NAMALWA (cell line): ENCODE measurements around the gene VSIR.

Source experiments
- DNase-seq: peaks from one replicate; pipeline ENCODE4 v3.0.0-alpha.2; 2015; ENCODE audit warnings: low spot score

The VSIR gene

DNA sequence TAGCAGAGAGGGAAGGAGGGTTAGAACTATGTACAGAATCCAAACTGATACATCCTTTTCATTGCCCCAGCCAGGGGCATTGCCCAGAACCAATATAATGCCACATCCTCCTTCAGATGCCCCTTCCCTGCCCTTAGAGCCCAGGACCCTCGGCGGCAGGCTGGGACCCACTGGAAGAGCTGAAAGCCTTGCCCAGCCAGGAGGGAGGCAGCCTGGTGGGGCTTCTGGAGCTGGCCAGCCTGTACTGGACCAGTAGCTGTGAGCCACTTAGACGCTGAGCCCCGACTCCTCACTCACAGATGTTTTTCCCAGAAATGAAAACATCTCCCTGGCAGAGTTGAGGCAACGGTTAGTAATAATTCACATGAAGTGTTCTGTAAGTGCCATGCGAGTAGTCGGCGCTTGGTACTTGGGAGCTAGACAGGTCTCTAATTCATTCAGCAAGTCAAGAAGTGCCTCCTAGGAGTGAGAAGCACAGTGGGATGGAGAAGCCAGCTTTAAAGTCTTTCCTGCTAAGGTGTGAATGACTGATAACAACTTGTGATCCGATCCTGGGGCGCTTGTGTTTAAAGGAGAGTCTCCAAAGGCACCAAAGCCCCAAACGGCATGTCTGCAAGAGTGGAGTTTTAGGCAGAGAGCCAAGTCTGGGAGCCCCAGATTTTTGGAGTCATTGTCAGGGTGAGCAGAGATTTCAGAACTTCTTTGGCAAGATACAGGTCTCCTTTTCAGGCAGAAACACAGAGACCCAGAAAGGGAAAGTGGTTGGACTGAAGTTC is 9.8 kb downstream of the VSIR start:
- no peak for DNase-seq

DNA sequence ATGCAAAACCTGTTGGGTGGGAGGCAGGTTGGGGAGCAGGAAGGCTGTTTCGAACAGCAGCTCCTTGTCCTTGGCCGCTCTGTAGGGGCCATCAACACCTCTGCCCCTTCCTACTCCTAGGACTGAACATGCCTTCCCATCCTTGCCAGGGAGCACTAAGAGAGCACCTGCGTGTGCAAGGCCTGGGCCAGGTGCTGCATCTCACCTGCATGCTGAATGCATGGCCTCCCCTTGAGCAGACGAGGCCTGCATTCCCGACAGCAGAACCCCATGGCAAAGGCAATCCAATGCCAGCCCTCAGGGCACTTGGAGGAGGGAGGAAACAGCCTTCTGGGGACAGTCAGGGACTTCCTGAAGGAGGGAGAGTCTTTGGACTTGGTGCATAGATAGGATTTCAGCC is 11.0 kb downstream of the VSIR start:
- DNase-seq, result no peak

- DNase-seq, result no peak
Observed at GRCh38 chr10:71761541-71762113, 11.7 kb downstream of the VSIR start.

GRCh38 chr10:71761105-71761511 is 12.2 kb downstream of the VSIR start:
- DNase-seq, result no peak

- no peak for DNase-seq
Observed at GRCh38 chr10:71757399-71757922, 15.9 kb downstream of the VSIR start.

GRCh38 chr10:71756311-71757191 is 16.8 kb downstream of the VSIR start:
- DNase-seq, result no peak

GRCh38 chr10:71755179-71755879 is 18.0 kb downstream of the VSIR start:
- no peak for DNase-seq

- DNase-seq, result no peak
Observed at GRCh38 chr10:71754562-71754961, 18.8 kb downstream of the VSIR start.

DNA sequence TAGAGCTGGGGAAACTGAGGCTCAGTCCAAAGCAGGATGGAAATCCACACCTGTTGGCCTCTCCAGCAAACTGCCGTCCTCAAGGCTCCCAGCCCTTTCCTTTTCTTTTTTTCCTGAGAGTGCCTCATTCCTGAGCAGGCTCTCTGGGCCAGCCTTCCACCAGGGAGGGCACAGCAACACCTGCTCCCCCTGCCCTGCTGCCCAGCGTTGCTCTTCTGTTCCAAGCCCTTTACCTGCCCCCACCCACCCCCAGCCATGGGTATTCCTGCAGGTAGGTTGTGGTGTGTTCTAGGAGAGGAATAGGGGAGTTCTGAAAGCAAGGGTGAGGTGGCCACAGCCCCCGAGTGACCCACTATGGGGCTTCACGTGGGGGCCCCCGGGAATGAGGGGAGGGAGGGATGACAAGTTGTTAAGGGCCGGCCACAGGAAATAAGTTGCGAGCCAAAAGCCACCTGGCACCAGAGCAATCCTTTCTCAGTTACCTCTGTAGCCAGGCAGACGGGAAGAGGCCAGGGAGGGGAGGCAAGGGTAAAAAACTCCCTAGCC is 19.3 kb downstream of the VSIR start:
- no peak for DNase-seq

GRCh38 chr10:71753091-71753959 is 20.0 kb downstream of the VSIR start:
- DNase-seq, result no peak

DNA sequence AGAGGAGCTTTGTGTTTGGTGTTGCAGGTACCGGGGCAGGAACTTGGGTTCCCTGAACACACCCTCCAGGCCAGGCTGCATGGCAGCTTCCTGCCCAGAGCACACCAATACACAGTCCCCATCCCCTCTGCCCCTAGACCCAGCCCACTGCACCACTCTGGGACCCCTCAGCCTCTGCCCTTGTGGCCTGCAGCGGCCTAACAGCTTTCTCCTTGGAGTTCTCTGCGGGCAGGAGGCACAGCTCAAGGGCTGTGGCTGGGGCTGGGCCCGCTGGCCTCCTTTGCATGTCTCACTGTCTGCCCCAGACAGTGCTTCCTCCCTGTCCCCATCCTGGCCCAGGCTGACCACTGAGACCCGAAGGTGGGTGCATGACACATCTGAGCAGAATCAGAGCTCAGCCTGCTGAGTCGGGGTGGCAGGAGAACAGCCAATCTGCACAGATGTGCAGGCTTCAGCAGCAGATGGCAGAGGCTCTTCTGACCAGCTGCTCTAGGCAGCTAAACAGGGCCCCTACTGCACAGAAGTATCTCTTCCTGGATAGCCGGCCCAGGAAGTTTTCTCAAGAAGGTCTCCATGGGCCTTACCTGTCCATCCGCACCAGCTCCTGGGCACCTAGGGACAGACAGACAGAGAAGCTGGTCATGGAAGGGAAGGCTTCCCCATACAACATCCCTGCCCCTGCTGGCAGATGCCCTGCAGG is 20.8 kb downstream of the VSIR start:
- peak; percentile 27 for DNase-seq

GRCh38 chr10:71751515-71752224 is 21.6 kb downstream of the VSIR start:
- DNase-seq, result no peak

GRCh38 chr10:71750986-71751385 is 22.3 kb downstream of the VSIR start:
- no peak for DNase-seq

GRCh38 chr10:71750124-71750841 is 23.0 kb downstream of the VSIR start:
- no peak for DNase-seq

DNA sequence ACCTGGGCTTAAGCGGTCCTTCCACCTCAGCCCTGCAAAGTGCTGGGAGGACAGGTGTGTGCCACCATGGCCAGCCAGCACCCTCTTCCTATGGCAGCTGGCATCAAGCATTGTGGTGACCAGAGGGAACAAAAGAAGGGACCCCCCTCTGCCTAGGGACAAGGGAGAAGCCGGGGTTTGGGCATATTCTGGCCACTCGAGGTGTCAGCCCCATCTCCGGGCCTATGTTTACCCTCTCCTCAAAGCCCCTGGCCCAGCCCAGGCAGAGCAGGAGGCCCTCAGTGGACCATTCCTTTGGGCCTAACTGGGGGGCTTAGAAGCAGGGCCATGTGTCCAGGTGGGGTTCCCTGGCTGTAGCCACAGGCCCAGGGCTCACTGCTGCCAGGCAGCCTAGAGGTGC is 23.9 kb downstream of the VSIR start:
- DNase-seq, result no peak

DNA sequence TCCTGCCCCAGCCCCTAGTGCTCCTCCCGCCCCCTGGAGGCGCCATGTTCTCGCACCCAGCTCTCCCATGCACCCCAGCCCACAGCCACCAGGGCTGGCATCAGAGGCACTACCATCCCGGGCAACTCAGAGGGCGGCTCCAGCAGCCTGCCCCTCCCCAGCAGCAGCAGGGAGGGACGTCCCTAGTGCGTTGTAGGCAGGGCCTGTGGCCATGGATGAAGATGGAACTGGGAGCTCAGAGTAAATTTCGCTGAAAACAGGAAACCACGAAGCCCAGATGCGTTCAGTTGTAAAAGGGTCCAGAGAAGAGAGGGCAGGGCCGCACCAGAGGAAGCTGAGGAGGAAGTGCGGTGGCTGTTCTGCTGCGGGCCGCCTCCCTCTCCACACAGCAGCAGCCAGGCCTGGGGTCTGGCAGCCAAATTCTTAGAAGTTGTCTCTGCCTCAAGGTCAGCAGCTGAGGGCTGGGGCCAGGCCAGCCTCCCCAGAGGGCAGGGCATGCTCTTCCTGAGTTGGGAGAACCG is 24.6 kb downstream of the VSIR start:
- DNase-seq, result peak; percentile 54

- no peak for DNase-seq
Observed at GRCh38 chr10:71747551-71748523, 25.5 kb downstream of the VSIR start.
